Mammary epithelial cell (primary cell): ENCODE measurements around the gene OR2G3.

Experiments used
- EZH2 ChIP-seq: IDR thresholded peaks from 2 replicates; pipeline ENCODE4 v1.6.1; 2012; ENCODE audit warnings: low read length, inconsistent platforms, borderline replicate concordance
- TF ChIP-seq, protein P1 (sequence below), 2 donors: IDR thresholded peaks in 1 of 2; conservative IDR thresholded peaks in 1 of 2; 2 replicates each; pipeline ENCODE4 v1.5.1; 2011 to 2012; ENCODE audit warnings: inconsistent platforms in 2 of 2, low read length in 2 of 2, mild to moderate bottlenecking in 2 of 2, control low read depth in 1 of 2, low read depth in 1 of 2; ENCODE audit not compliant: insufficient read depth in 1 of 2; ENCODE audit errors: extremely low read depth in 1 of 2

GRCh38 chr1:247605286-247605685, at the start of gene OR2G3:
- TF ChIP-seq, protein P1, sequence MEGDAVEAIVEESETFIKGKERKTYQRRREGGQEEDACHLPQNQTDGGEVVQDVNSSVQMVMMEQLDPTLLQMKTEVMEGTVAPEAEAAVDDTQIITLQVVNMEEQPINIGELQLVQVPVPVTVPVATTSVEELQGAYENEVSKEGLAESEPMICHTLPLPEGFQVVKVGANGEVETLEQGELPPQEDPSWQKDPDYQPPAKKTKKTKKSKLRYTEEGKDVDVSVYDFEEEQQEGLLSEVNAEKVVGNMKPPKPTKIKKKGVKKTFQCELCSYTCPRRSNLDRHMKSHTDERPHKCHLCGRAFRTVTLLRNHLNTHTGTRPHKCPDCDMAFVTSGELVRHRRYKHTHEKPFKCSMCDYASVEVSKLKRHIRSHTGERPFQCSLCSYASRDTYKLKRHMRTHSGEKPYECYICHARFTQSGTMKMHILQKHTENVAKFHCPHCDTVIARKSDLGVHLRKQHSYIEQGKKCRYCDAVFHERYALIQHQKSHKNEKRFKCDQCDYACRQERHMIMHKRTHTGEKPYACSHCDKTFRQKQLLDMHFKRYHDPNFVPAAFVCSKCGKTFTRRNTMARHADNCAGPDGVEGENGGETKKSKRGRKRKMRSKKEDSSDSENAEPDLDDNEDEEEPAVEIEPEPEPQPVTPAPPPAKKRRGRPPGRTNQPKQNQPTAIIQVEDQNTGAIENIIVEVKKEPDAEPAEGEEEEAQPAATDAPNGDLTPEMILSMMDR (conservative IDR thresholded peaks at IDR 0.05 in 1 of 2, IDR thresholded peaks at IDR 0.05 in 1 of 2; ENCODE audit: extremely low read depth in 1 of 2, insufficient read depth in 1 of 2, low read depth in 1 of 2, low read length in 2 of 2), result no peak
- no peak for TF ChIP-seq EZH2
